ENCODE measurements around the gene FREM2.
A peak's percentile ranks its signal among the peaks of the same experiment; 100 is the strongest.

FREM2 gene

GRCh38 chr13:38898481-38898880, 211.6 kb downstream of the FREM2 start:
- DNase-seq (ENCODE audit: low spot score), result peak; percentile 81

GRCh38 chr13:38899571-38899970, 212.7 kb downstream of the FREM2 start:
- no peak for DNase-seq (ENCODE audit: low spot score)

DNA sequence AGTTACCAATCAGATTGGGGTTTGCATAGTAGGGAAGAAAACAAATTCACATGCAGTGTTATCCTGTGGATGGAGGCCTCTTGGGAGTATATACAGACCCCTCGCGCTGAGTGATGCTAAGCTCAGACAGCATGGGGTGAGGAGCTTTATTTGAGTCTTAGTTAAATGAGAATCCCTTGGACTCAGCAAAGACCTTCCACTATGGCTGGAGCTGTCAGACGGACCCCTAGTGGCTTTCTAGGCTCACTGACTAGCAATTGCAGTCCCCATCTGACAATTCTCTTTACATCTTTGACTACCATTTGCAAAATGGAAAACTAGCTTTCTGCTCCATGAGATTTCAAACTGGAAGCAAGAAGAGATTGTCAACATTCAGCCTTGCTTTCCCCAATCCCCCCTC, 213.3 kb downstream of the FREM2 start:
- peak; percentile 47 for DNase-seq (ENCODE audit: low spot score)

DNA sequence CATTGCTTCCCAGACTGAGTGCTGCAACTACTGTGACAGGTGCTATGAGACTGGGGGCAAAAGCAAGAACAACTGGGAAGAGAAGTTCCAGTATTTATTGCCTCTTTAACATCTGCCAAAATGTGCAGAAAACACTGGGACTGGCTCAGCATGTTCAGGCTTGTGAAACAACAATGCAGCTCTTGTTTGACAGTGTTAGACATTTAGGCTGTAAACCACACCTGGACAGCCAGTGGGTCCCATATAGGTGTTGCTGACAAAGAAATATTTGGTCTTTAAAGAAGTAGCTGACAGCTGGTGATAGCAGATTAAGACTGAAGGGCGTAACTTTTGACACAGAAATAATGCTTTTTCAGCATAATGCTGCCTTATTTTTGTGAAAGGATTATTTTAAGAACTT, 215.7 kb downstream of the FREM2 start:
- DNase-seq (ENCODE audit: low spot score), result no peak

- DNase-seq (ENCODE audit: low spot score), result no peak
Observed at GRCh38 chr13:38905081-38905480, 218.2 kb downstream of the FREM2 start.

DNA sequence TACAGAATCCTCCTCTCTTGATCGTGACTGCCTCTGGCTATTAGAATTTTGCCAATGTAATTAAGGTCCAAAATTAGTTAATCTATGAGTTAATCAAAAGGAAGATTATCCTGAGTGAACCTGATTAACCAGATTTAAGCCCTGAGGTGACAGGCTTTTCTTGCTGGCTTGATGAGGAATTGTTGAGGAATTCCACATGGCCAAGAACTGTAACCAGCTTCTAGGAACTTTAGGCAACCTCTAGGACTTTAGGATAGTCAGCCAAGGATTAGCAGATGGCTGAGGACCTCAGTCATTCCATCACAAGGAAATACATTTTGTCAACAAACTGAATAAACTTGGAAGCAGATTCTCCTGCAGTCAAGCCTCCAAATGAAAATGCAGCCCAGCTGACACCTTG, 219.0 kb downstream of the FREM2 start:
- DNase-seq (ENCODE audit: low spot score), result no peak

- DNase-seq (ENCODE audit: low spot score), result no peak
Observed at GRCh38 chr13:38908574-38908973, 221.7 kb downstream of the FREM2 start.

GRCh38 chr13:38914070-38914469, 227.2 kb downstream of the FREM2 start:
- no peak for DNase-seq (ENCODE audit: low spot score)

DNA sequence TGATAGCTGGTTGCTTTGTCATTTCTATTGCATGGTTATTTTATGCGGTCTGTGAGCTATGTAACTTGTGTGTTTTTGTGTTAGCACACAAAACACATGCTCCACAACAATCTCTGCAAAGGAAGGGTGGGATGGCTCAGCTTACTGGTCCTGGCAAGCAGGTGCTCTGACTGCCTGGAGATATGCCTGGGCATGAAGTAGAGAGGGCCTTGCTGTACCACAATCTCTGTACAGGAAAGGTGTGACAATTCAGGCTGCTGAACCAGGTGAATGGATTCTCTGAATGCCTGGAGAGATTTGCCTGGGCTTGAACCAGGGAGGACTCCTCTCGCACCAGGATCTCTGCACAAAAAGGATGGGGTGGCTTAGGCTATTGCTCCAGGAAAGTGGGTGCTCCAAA, 234.2 kb downstream of the FREM2 start:
- DNase-seq (ENCODE audit: low spot score), result no peak

DNA sequence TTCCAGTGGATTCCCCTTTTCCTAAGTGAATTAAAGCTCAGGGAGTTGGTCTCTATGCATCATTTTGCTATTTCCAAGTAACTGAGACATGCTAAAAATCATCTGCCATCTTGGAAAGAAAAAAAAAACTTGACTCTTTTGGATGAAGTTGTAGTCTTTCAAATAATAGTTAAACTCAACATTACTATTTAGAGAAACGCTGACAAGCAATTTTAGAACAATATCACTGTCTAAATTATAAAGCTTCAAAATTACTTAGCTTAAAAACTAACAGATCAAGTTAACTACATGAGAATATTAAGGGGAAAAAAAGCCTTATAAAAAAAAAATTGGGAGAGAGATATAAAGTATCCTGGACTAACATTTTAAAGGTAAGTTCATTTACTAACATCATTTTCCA, 235.3 kb downstream of the FREM2 start:
- DNase-seq (ENCODE audit: low spot score), result no peak

DNA sequence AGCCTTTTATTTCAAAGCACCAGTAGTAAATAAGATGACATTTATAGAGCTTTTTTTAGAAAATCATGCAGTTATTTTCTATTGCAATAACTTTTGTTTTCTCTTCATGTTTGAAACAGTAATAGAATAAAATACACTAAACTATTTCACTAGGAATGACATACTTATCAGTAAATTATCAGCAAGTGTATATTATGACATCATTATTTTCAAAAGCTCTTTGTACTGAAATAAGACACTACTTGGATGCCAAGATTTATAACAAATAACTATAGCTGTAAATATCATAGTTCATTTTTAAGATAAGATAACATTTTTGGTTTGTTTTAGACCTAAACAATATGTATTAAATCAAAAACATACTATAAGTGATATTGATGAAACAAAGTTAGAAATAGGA, 246.9 kb downstream of the FREM2 start:
- no peak for DNase-seq (ENCODE audit: low spot score)

Measured in NAMALWA (cell line).